H9 (cell line): ENCODE data around the gene SP110. TPM values are rescaled to one million over a fixed set of nuclear protein-coding genes. Genes with fewer than 3 reads are reported as not detected.

Source experiments
- DNase-seq: peaks from one replicate; pipeline ENCODE4 v3.0.0-alpha.2; 2017
- H2AFZ ChIP-seq: one replicate; pipeline ENCODE4 v1.6.1; 2013; ENCODE audit warnings: mild to moderate bottlenecking, low read length, control low read depth, moderate library complexity
- H2AK5ac ChIP-seq: 2 replicates; pipeline ENCODE4 v1.6.1; 2013; ENCODE audit warnings: low read length, control low read depth, mixed read lengths; ENCODE audit not compliant: insufficient read length
- H2BK120ac ChIP-seq: one replicate; pipeline ENCODE4 v1.6.1; 2013; ENCODE audit warnings: low read depth, mild to moderate bottlenecking, low read length, control low read depth, inconsistent platforms; ENCODE audit not compliant: poor library complexity, severe bottlenecking
- H2BK12ac ChIP-seq: 2 replicates; pipeline ENCODE4 v1.6.1; 2013; ENCODE audit warnings: low read length, control low read depth, mixed read lengths, low read depth; ENCODE audit not compliant: insufficient read length
- H2BK15ac ChIP-seq: 2 replicates; pipeline ENCODE4 v1.6.1; 2013; ENCODE audit warnings: low read depth, low read length, control low read depth
- H2BK20ac ChIP-seq: one replicate; pipeline ENCODE4 v1.6.1; 2013; ENCODE audit warnings: low read depth, mild to moderate bottlenecking, low read length, control low read depth, inconsistent platforms; ENCODE audit not compliant: poor library complexity, severe bottlenecking
- H2BK5ac ChIP-seq: 2 replicates; pipeline ENCODE4 v1.6.1; 2013; ENCODE audit warnings: low read length, control low read depth, mixed read lengths; ENCODE audit not compliant: insufficient read length
- H3K14ac ChIP-seq: 2 replicates; pipeline ENCODE4 v1.6.1; 2013; ENCODE audit warnings: low read length, control low read depth; ENCODE audit not compliant: insufficient read depth
- H3K18ac ChIP-seq: 2 replicates; pipeline ENCODE4 v1.6.1; 2013; ENCODE audit warnings: low read depth, mild to moderate bottlenecking, mixed read lengths, low read length, control low read depth; ENCODE audit not compliant: insufficient read length
- H3K23ac ChIP-seq: 2 replicates; pipeline ENCODE4 v1.6.1; 2013; ENCODE audit warnings: low read length, control low read depth, mixed read lengths, low read depth; ENCODE audit not compliant: insufficient read length
- H3K23me2 ChIP-seq: 2 replicates; pipeline ENCODE4 v1.6.1; 2013; ENCODE audit warnings: low read depth, mild to moderate bottlenecking, mixed read lengths, low read length, control low read depth; ENCODE audit not compliant: insufficient read length, poor library complexity, severe bottlenecking
- H3K27ac ChIP-seq: 2 replicates; pipeline ENCODE4 v1.5.1; 2013; ENCODE audit warnings: low read length, control low read depth, mixed read lengths, low read depth; ENCODE audit not compliant: insufficient read length
- H3K27me3 ChIP-seq: 2 replicates; pipeline ENCODE4 v1.6.1; 2013; ENCODE audit warnings: low read length, control low read depth, inconsistent platforms; ENCODE audit not compliant: insufficient read depth
- H3K4ac ChIP-seq: 2 replicates; pipeline ENCODE4 v1.6.1; 2013; ENCODE audit warnings: low read depth, mild to moderate bottlenecking, control low read depth, inconsistent platforms, low read length, moderate library complexity
- H3K4me1 ChIP-seq: 2 replicates; pipeline ENCODE4 v1.6.1; 2013; ENCODE audit warnings: low read length, control low read depth, inconsistent platforms; ENCODE audit not compliant: insufficient read depth
- H3K4me2 ChIP-seq: 2 replicates; pipeline ENCODE4 v1.6.1; 2013; ENCODE audit warnings: low read length, control low read depth, mixed read lengths; ENCODE audit not compliant: insufficient read length, insufficient read depth
- H3K56ac ChIP-seq: 2 replicates; pipeline ENCODE4 v1.6.1; 2013; ENCODE audit warnings: low read depth, mild to moderate bottlenecking, mixed read lengths, low read length, control low read depth; ENCODE audit not compliant: insufficient read length
- H3K79me1 ChIP-seq: 2 replicates; pipeline ENCODE4 v1.6.1; 2013; ENCODE audit warnings: low read depth, mild to moderate bottlenecking, moderate library complexity, low read length, control low read depth, inconsistent platforms; ENCODE audit not compliant: insufficient read depth, poor library complexity, severe bottlenecking
- H3K79me2 ChIP-seq: 2 replicates; pipeline ENCODE4 v1.6.1; 2013; ENCODE audit warnings: low read length, control low read depth, inconsistent platforms; ENCODE audit not compliant: insufficient read depth
- H3K9ac ChIP-seq: 2 replicates; pipeline ENCODE4 v1.6.1; 2013; ENCODE audit warnings: low read length, control low read depth, mixed read lengths; ENCODE audit not compliant: insufficient read length; ENCODE audit errors: extremely low read depth
- H3K9me3 ChIP-seq: one replicate; pipeline ENCODE4 v1.6.1; 2013; ENCODE audit warnings: low read depth, low read length, inconsistent platforms; ENCODE audit not compliant: control insufficient read depth
- H3T11ph ChIP-seq: one replicate; pipeline ENCODE4 v1.6.1; 2013; ENCODE audit warnings: mild to moderate bottlenecking, low read length, control low read depth, inconsistent platforms
- H4K20me1 ChIP-seq: one replicate; pipeline ENCODE4 v1.6.1; 2013; ENCODE audit not compliant: control insufficient read depth, insufficient read length, insufficient read depth
- H4K5ac ChIP-seq: 2 replicates; pipeline ENCODE4 v1.6.1; 2013; ENCODE audit warnings: low read depth, mild to moderate bottlenecking, mixed read lengths, low read length, control low read depth; ENCODE audit not compliant: insufficient read length
- H4K8ac ChIP-seq: replicated peaks from 2 replicates; pipeline ENCODE4 v1.6.1; 2013; ENCODE audit warnings: low read length, control low read depth, mixed read lengths, low read depth; ENCODE audit not compliant: insufficient read length
- H4K91ac ChIP-seq: 2 replicates; pipeline ENCODE4 v1.6.1; 2013; ENCODE audit warnings: low read depth, mild to moderate bottlenecking, moderate library complexity, mixed read lengths, low read length, control low read depth; ENCODE audit not compliant: insufficient read length
- H3K27ac Mint-ChIP-seq, 3 experiments: 2 replicates in 2 of 3; 3 replicates in 1 of 3; pipeline ENCODE4 v1.8.0; 2020 to 2021; ENCODE audit warnings: mixed read lengths in 3 of 3, mild to moderate bottlenecking in 1 of 3, moderate library complexity in 1 of 3
- H3K27me3 Mint-ChIP-seq: 2 replicates; pipeline ENCODE4 v1.8.0; 2021; ENCODE audit warnings: low read depth, mild to moderate bottlenecking, moderate library complexity, mixed read lengths
- H3K36me3 Mint-ChIP-seq, 3 experiments: 2 replicates in 2 of 3; 3 replicates in 1 of 3; pipeline ENCODE4 v1.8.0; 2020 to 2021; ENCODE audit warnings: low read depth in 3 of 3, mixed read lengths in 3 of 3; ENCODE audit not compliant: insufficient read depth in 1 of 3
- H3K4me1 Mint-ChIP-seq, 2 experiments: 2 replicates each; pipeline ENCODE4 v1.8.0; 2020; ENCODE audit warnings: mixed read lengths in 2 of 2
- H3K4me3 Mint-ChIP-seq, 2 experiments: 2 replicates in 1 of 2; 3 replicates in 1 of 2; pipeline ENCODE4 v1.8.0; 2020 to 2021; ENCODE audit warnings: mild to moderate bottlenecking in 2 of 2, mixed read lengths in 2 of 2, moderate library complexity in 1 of 2
- H3K9me3 Mint-ChIP-seq, 2 experiments: 2 replicates in 1 of 2; 3 replicates in 1 of 2; pipeline ENCODE4 v1.8.0; 2020; ENCODE audit warnings: mild to moderate bottlenecking in 2 of 2, mixed read lengths in 2 of 2, moderate library complexity in 1 of 2
- CTCF ChIP-seq: fragments of 200-600 bp; sonication (generic); conservative IDR thresholded peaks from 3 replicates; pipeline ENCODE4 v1.8.0; 2021; ENCODE audit warnings: antibody characterized with exemption, mild to moderate bottlenecking
- WGBS: extraction: QIAGEN DNeasy Blood & Tissue Kit; methylation state at CpG from one replicate; pipeline ENCODE4 v1.1.7; 2013; ENCODE audit warnings: missing lambda C conversion rate, low lambda C conversion rate, mixed read lengths; ENCODE audit not compliant: insufficient read length; ENCODE audit errors: extremely low coverage; 5-methylcytosine and 5-hydroxymethylcytosine counted together
- total RNA-seq: library from RNA; stranded (reverse); gene quantifications from 2 replicates; pipeline ENCODE4 v1.2.1, GENCODE V29; 2021

The SP110 gene
- total RNA-seq, 1 experiment from 2014 or later: 3.7 TPM

GRCh38 chr2:230227216-230227615, 7.4 kb upstream of the SP110 start:
- Histone ChIP-seq H3K27me3 (no peaks in the 10 kb centered on the region), H3K14ac (no peak overlapping the region), H2BK12ac (no peak overlapping the region), H3K79me1 (no peaks in the 10 kb centered on the region), H3K23ac (no peak overlapping the region), H2BK15ac (no peak overlapping the region), H3K4me1 (peaks cover 3% of the 10 kb centered on the region; the same call in 1 of the 2 replicates), H2BK5ac (no peak overlapping the region), H4K20me1 (no peaks in the 10 kb centered on the region), H3K56ac (no peak overlapping the region), H3K79me2 (no peaks in the 10 kb centered on the region), H3K18ac (no peak overlapping the region), H2AFZ (no peak overlapping the region), H3K4ac (no peak overlapping the region), H3T11ph (no peak overlapping the region), H3K27ac (no peak overlapping the region), H4K8ac (no peak overlapping the region), H3K9me3 (no peaks in the 10 kb centered on the region), H4K91ac (no peak overlapping the region), H3K23me2 (no peaks in the 10 kb centered on the region), H2BK120ac (no peak overlapping the region), H3K4me2 (no peak overlapping the region), H4K5ac (no peak overlapping the region), H2AK5ac (no peak overlapping the region), H3K9ac (no peak overlapping the region), H2BK20ac (no peak overlapping the region)
- Mint-ChIP-seq H3K27ac (no peak overlapping the region), H3K27me3 (no peaks in the 10 kb centered on the region), H3K9me3 (peaks cover 13 to 17% of the 10 kb centered on the region in 2 experiments; a peak in 4 of 5 replicates), H3K4me1 (peaks cover 0 to 9% of the 10 kb centered on the region in 2 experiments; a peak in 2 of 4 replicates), H3K4me3 (no peak overlapping the region), H3K36me3 (peaks cover 8 to 19% (median 14%) of the 10 kb centered on the region in 3 experiments; a peak in 6 of 7 replicates)
- no CpG with 5 or more reads among the region's 3 CpGs for WGBS
- no peak for TF ChIP-seq CTCF
- no peak for DNase-seq
